Naive thymus-derived CD8-positive, alpha-beta T cell (primary cell): ENCODE measurements around the gene MOV10L1. TPM values are rescaled to one million over a fixed set of nuclear protein-coding genes. Genes with fewer than 3 reads are reported as not detected.

ENCODE experiments used
- ATAC-seq, 2 donors: fragments of 150-1000 bp; cut with Tn5 transposase in 1 of 2; sonication (Bioruptor Pico), chemical (Tn5 transposase) in 1 of 2; 1 replicate in 1 of 2; 2 replicates in 1 of 2; pipeline ENCODE4 v1.10.0; 2021; ENCODE audit warnings: mild to moderate bottlenecking in 2 of 2, moderate library complexity in 2 of 2
- POLR2A ChIA-PET: fragments of 350-600 bp; sonication (Branson Sonifier 250); formaldehyde crosslinking; loops from one replicate; lab custom pipeline; 2021; ENCODE audit warnings: antibody characterized with exemption; lab: Charles Lee
- DNase-seq, 10 donors: peaks; one replicate each; pipeline versions ENCODE4 v3.0.0 to v3.0.0-alpha.2; 2020 to 2022
- H3K27ac Mint-ChIP-seq, 10 donors: one replicate each; pipeline ENCODE4 v1.8.0; 2020 to 2022; ENCODE audit warnings: mild to moderate bottlenecking in 10 of 10, mixed read lengths in 10 of 10, moderate library complexity in 4 of 10, inconsistent platforms in 1 of 10
- H3K27me3 Mint-ChIP-seq, 5 donors: one replicate each; pipeline ENCODE4 v1.8.0; 2021 to 2022; ENCODE audit warnings: mixed read lengths in 5 of 5
- H3K36me3 Mint-ChIP-seq, 3 donors: one replicate each; pipeline ENCODE4 v1.8.0; 2020 to 2022; ENCODE audit warnings: mixed read lengths in 3 of 3, mild to moderate bottlenecking in 2 of 3, inconsistent platforms in 1 of 3
- H3K4me1 Mint-ChIP-seq, 4 donors: one replicate each; pipeline ENCODE4 v1.8.0; 2021 to 2022; ENCODE audit warnings: mixed read lengths in 4 of 4
- H3K4me3 Mint-ChIP-seq, 10 donors: one replicate each; pipeline ENCODE4 v1.8.0; 2020 to 2022; ENCODE audit warnings: mild to moderate bottlenecking in 10 of 10, mixed read lengths in 10 of 10, moderate library complexity in 6 of 10, inconsistent platforms in 1 of 10
- H3K9me3 Mint-ChIP-seq, 9 donors: one replicate each; pipeline ENCODE4 v1.8.0; 2020 to 2022; ENCODE audit warnings: mixed read lengths in 9 of 9, mild to moderate bottlenecking in 3 of 9, inconsistent platforms in 1 of 9, moderate library complexity in 1 of 9
- polyA plus RNA-seq, 3 donors: library from polyadenylated mRNA; unstranded; fragments of 300-500 nt; fragmentation: Illumina TruSeq; gene quantifications; one replicate each; pipeline ENCODE4 v1.2.3, GENCODE V29; 2021
- total RNA-seq, 8 experiments: library from RNA in 2 of 8; stranded (reverse) in 2 of 8; gene quantifications; one replicate each; pipeline ENCODE4 v1.2.3 and lab custom pipeline; 2021 to 2026

Gene MOV10L1
- total and polyA plus RNA-seq, 5 experiments from 2014 or later = not detected

GRCh38 chr22:50074551-50075530, 15.0 kb upstream of the MOV10L1 start:
- H3K36me3 Mint-ChIP-seq = no peaks in the 10 kb centered on the region
- DNase-seq (no peak), ATAC-seq (no peak)
- no peaks in the 10 kb centered on the region for H3K27me3 Mint-ChIP-seq
- POLR2A ChIA-PET = interaction anchor here (0.7 to 1.1 kb wide), 2 partner anchors 10 to 197 kb away, joined by 4 read pairs; partner anchors contain the start of gene MLC1
- H3K9me3 Mint-ChIP-seq = no peaks in the 10 kb centered on the region
- H3K4me3 Mint-ChIP-seq = no peak overlapping the region
- no peaks in the 10 kb centered on the region for H3K4me1 Mint-ChIP-seq
- H3K27ac Mint-ChIP-seq = peak overlapping the region in 1 of 10 donors; percentile 53

- Mint-ChIP-seq H3K27me3 (no peaks in the 10 kb centered on the region), H3K27ac (peak overlapping the region in 1 of 10 donors; percentile 31), H3K9me3 (no peaks in the 10 kb centered on the region), H3K4me1 (peaks cover 0 to 2% (median 0%) of the 10 kb centered on the region in 4 donors), H3K36me3 (no peaks in the 10 kb centered on the region), H3K4me3 (no peak overlapping the region)
- DNase-seq (no peak), ATAC-seq (no peak)
- POLR2A ChIA-PET = no interaction called here
Observed at GRCh38 chr22:50076646-50077535, 12.9 kb upstream of the MOV10L1 start.

GRCh38 chr22:50078246-50078645, 11.6 kb upstream of the MOV10L1 start:
- DNase-seq (no peak), ATAC-seq (no peak)
- POLR2A ChIA-PET = no interaction called here
- Mint-ChIP-seq H3K9me3 (no peaks in the 10 kb centered on the region), H3K4me1 (peaks cover 0 to 5% (median 3%) of the 10 kb centered on the region in 4 donors), H3K36me3 (no peaks in the 10 kb centered on the region), H3K4me3 (no peak overlapping the region), H3K27ac (peak overlapping the region in 1 of 10 donors; percentile 37), H3K27me3 (no peaks in the 10 kb centered on the region)

- ATAC-seq (no peak), DNase-seq (no peak)
- Mint-ChIP-seq H3K36me3 (no peaks in the 10 kb centered on the region), H3K4me1 (peaks cover 0 to 5% (median 3%) of the 10 kb centered on the region in 4 donors), H3K9me3 (no peaks in the 10 kb centered on the region), H3K27ac (no peak overlapping the region), H3K27me3 (no peaks in the 10 kb centered on the region), H3K4me3 (no peak overlapping the region)
- POLR2A ChIA-PET = interaction anchor here (1.0 kb wide), 1 partner anchor 9 kb away, joined by 4 read pairs; no protein-coding TSS in a partner anchor
Observed at GRCh38 chr22:50078761-50079160, 11.0 kb upstream of the MOV10L1 start.

- H3K36me3 Mint-ChIP-seq = no peaks in the 10 kb centered on the region
- DNase-seq = no peak
Observed at GRCh38 chr22:50080077-50080465, 9.7 kb upstream of the MOV10L1 start.

GRCh38 chr22:50081426-50082196, 8.2 kb upstream of the MOV10L1 start:
- no peak for ATAC-seq
- no peaks in the 10 kb centered on the region for H3K27me3 Mint-ChIP-seq
- peaks cover 0 to 10% (median 5%) of the 10 kb centered on the region in 4 donors for H3K4me1 Mint-ChIP-seq
- POLR2A ChIA-PET = no interaction called here
- no peaks in the 10 kb centered on the region for H3K9me3 Mint-ChIP-seq
- no peak for DNase-seq
- no peaks in the 10 kb centered on the region for H3K36me3 Mint-ChIP-seq
- H3K27ac Mint-ChIP-seq = peak overlapping the region in 1 of 10 donors; percentile 69
- H3K4me3 Mint-ChIP-seq = no peak overlapping the region

More at GRCh38 chr22:50080077-50080465, 9.7 kb upstream of the MOV10L1 start:
- no peaks in the 10 kb centered on the region for H3K9me3 Mint-ChIP-seq
- no peak overlapping the region for H3K27ac Mint-ChIP-seq
- H3K27me3 Mint-ChIP-seq = no peaks in the 10 kb centered on the region
- no peak overlapping the region for H3K4me3 Mint-ChIP-seq
- ATAC-seq = no peak
- POLR2A ChIA-PET = interaction anchor here (0.6 kb wide), 1 partner anchor 26 kb away, joined by 3 read pairs; no protein-coding TSS in a partner anchor
- peaks cover 0 to 5% (median 4%) of the 10 kb centered on the region in 4 donors for H3K4me1 Mint-ChIP-seq

- Mint-ChIP-seq H3K4me3 (no peak overlapping the region), H3K4me1 (peaks cover 0 to 13% (median 5%) of the 10 kb centered on the region in 4 donors), H3K27ac (no peak overlapping the region), H3K9me3 (no peaks in the 10 kb centered on the region), H3K27me3 (peaks cover 0 to 4% (median 2%) of the 10 kb centered on the region in 5 donors), H3K36me3 (no peaks in the 10 kb centered on the region)
- no peak for DNase-seq
- no peak for ATAC-seq
- POLR2A ChIA-PET = no interaction called here
Observed at GRCh38 chr22:50082197-50082715, 7.5 kb upstream of the MOV10L1 start.

- H3K27me3 Mint-ChIP-seq = peaks cover 0 to 7% (median 3%) of the 10 kb centered on the region in 5 donors
- H3K27ac Mint-ChIP-seq = peak overlapping the region in 2 of 10 donors; percentile 6 to 73
- H3K9me3 Mint-ChIP-seq = no peaks in the 10 kb centered on the region
- H3K4me3 Mint-ChIP-seq = peak overlapping the region in 4 of 10 donors; percentile 2 to 63 (median 16)
- DNase-seq = no peak
- H3K4me1 Mint-ChIP-seq = peaks cover 0 to 14% (median 6%) of the 10 kb centered on the region in 4 donors
- POLR2A ChIA-PET = no interaction called here
- no peaks in the 10 kb centered on the region for H3K36me3 Mint-ChIP-seq
- ATAC-seq = no peak
Observed at GRCh38 chr22:50082961-50083461, 6.8 kb upstream of the MOV10L1 start.

GRCh38 chr22:50083462-50084079, 6.2 kb upstream of the MOV10L1 start:
- H3K9me3 Mint-ChIP-seq = no peaks in the 10 kb centered on the region
- H3K27ac Mint-ChIP-seq = no peak overlapping the region
- peaks cover 0 to 14% (median 6%) of the 10 kb centered on the region in 4 donors for H3K4me1 Mint-ChIP-seq
- DNase-seq = no peak
- no peak for ATAC-seq
- no peaks in the 10 kb centered on the region for H3K36me3 Mint-ChIP-seq
- H3K4me3 Mint-ChIP-seq = peak overlapping the region in 1 of 10 donors; percentile 28
- H3K27me3 Mint-ChIP-seq = peaks cover 0 to 7% (median 3%) of the 10 kb centered on the region in 5 donors
- POLR2A ChIA-PET = interaction anchor here (0.6 kb wide), 1 partner anchor 386 kb away, joined by 3 read pairs; no protein-coding TSS in a partner anchor

GRCh38 chr22:50084080-50084477, 5.7 kb upstream of the MOV10L1 start:
- Mint-ChIP-seq H3K4me1 (peaks cover 0 to 14% (median 6%) of the 10 kb centered on the region in 4 donors), H3K27me3 (peaks cover 0 to 7% (median 3%) of the 10 kb centered on the region in 5 donors), H3K4me3 (peak overlapping the region in 1 of 10 donors; percentile 12), H3K36me3 (no peaks in the 10 kb centered on the region), H3K9me3 (peaks cover 0 to under 1% (median 0%) of the 10 kb centered on the region in 9 donors), H3K27ac (no peak overlapping the region)
- ATAC-seq (no peak), DNase-seq (no peak)
- POLR2A ChIA-PET = interaction anchor here (0.6 to 1.5 kb wide), 2 partner anchors 8 to 386 kb away, joined by 3 to 4 read pairs; no protein-coding TSS in a partner anchor

GRCh38 chr22:50084614-50085021, 5.2 kb upstream of the MOV10L1 start:
- POLR2A ChIA-PET = interaction anchor here (0.6 to 1.5 kb wide), 2 partner anchors 9 to 385 kb away, joined by 3 to 4 read pairs; no protein-coding TSS in a partner anchor

More at GRCh38 chr22:50084614-50085021, 5.2 kb upstream of the MOV10L1 start:
- no peak overlapping the region for H3K27ac Mint-ChIP-seq
- no peak for DNase-seq
- ATAC-seq = no peak
- H3K27me3 Mint-ChIP-seq = peaks cover 0 to 7% (median 3%) of the 10 kb centered on the region in 5 donors
- no peak overlapping the region for H3K4me3 Mint-ChIP-seq
- H3K4me1 Mint-ChIP-seq = peaks cover 0 to 14% (median 6%) of the 10 kb centered on the region in 4 donors
- H3K36me3 Mint-ChIP-seq = no peaks in the 10 kb centered on the region
- peaks cover 0 to 3% (median 0%) of the 10 kb centered on the region in 9 donors for H3K9me3 Mint-ChIP-seq
